ENCODE measurements around the gene ZNF860. TPM values are rescaled to one million over a fixed set of nuclear protein-coding genes. Genes with fewer than 3 reads are reported as not detected.

ZNF860 gene
- total RNA-seq, 4 donors from 2014 or later, result 0.33 to 0.88 (median 0.36) TPM

DNA sequence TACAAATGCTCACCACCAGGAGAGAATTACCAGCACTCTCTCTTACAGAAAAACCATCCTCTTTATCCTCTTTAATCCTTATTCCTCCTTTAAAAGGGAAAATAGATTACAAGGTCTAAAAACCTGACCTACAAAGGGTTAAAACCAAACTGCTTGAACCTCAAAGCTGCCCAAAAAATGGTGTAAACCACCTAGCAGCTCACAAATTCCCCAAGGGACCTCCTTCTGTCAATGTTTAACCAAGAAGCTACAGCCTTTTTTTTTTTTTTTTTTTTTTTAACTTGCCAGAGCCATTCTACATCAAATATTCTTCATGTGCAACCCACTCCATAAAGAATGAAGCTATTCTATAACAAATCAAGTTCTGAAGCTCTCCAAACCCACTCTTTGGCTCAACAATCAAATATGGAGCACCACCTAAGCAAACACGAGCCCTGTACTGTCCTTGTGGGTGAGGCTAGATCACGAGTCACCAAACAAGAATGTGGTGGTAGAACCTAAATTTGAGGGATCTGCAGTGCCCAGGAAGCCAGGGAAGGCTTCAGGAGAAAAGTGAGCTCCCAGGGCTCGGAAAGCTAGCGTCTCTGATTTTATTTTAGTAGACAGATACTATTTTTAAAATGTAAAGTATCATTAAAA, 20.6 kb upstream of the ZNF860 start:
- TF ChIP-seq CTCF (IDR thresholded peaks at IDR 0.05; ENCODE audit: low read depth), result no peak

- TF ChIP-seq CTCF (IDR thresholded peaks at IDR 0.05; ENCODE audit: low read depth), result no peak
Measured at GRCh38 chr3:31962801-31963205, 18.7 kb upstream of the ZNF860 start.

DNA sequence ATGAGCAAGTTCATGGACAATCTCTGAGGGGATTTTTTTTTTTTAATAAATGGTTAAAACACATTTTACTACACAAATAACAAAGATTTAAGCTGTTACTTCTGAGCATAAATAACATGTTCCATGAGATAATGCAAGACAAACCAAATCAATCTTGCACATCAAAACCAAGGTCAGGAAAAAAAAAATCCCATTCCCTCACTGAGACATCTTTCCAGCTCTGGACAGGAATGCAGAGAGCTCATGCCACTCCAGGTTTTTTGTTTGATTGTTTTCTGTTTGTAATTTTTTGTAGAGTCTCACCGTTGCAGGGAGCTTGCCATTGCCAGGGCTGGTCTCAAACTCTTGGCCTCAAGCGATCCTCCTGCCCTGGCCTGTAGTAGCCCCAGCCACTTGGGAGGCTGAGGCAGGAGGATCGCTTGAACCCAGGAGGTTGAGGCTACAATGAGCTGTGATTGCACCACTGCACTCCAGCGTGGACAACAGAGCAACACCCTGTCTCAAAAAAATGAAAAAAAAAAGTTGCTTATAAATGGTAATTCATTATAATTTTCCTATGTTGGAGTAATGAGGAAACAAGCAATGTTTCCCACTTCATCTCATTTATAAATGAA, 14.5 kb upstream of the ZNF860 start:
- TF ChIP-seq CTCF (IDR thresholded peaks at IDR 0.05; ENCODE audit: low read depth), result no peak

GRCh38 chr3:31967592-31967991, 14.0 kb upstream of the ZNF860 start:
- TF ChIP-seq CTCF (IDR thresholded peaks at IDR 0.05; ENCODE audit: low read depth), result no peak

- no peak for TF ChIP-seq CTCF (IDR thresholded peaks at IDR 0.05; ENCODE audit: low read depth)
Measured at GRCh38 chr3:31968369-31968926, 13.1 kb upstream of the ZNF860 start.

DNA sequence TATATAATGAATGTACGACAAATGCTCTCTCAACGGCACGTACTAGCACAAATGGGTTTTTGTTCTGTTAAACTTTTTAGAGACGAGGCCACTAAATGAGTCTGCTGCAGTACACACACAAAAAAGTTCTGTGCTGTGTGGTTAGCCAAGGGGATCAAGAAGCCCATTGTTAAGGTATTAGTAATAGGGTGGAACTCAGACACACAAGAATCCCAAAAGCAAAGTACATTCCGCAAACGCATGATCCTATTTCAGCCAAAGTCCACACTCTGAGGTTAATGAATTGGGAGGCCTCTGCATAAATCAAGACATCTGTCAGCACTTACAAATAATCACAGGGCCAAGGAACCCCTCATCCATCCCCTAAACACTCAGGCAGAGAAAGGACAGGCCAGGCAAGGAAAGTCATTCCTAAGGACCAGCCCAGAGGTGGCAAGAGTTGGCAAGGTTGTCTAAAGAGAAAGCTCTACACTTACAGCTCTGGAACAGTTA, 12.6 kb upstream of the ZNF860 start:
- no peak for TF ChIP-seq CTCF (IDR thresholded peaks at IDR 0.05; ENCODE audit: low read depth)

DNA sequence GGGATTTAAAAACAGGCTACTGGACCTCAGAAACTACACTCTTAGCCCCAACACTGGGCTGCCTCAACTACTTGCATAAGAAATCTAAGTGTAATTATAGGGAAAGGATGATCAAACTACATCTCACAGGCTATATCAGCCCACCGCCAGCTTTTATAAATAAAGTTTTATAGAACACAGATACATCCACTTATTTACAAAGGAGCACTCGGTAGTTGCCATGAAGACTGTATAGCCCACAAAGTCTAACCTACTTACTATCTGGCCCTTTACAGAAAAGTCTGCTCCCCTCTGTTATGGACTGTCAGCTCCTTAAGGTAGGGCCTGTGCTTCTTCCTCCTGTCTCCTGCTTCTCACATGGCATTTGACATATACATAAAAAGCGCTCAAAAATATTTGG, 9.9 kb upstream of the ZNF860 start:
- no peak for TF ChIP-seq CTCF (IDR thresholded peaks at IDR 0.05; ENCODE audit: low read depth)

All from subcutaneous adipose tissue (tissue), 4 donors.